ENCODE measurements around the gene CFAP74. TPM values are rescaled to one million over a fixed set of nuclear protein-coding genes. Genes with fewer than 3 reads are reported as not detected.

The CFAP74 gene
- total and polyA plus RNA-seq, 9 of the 15 experiments (the other 6 are each of a cell fraction or from before 2014, with no cell fraction given) = 0.03 to 0.15 (median 0.05) TPM; not detected in 6

DNA sequence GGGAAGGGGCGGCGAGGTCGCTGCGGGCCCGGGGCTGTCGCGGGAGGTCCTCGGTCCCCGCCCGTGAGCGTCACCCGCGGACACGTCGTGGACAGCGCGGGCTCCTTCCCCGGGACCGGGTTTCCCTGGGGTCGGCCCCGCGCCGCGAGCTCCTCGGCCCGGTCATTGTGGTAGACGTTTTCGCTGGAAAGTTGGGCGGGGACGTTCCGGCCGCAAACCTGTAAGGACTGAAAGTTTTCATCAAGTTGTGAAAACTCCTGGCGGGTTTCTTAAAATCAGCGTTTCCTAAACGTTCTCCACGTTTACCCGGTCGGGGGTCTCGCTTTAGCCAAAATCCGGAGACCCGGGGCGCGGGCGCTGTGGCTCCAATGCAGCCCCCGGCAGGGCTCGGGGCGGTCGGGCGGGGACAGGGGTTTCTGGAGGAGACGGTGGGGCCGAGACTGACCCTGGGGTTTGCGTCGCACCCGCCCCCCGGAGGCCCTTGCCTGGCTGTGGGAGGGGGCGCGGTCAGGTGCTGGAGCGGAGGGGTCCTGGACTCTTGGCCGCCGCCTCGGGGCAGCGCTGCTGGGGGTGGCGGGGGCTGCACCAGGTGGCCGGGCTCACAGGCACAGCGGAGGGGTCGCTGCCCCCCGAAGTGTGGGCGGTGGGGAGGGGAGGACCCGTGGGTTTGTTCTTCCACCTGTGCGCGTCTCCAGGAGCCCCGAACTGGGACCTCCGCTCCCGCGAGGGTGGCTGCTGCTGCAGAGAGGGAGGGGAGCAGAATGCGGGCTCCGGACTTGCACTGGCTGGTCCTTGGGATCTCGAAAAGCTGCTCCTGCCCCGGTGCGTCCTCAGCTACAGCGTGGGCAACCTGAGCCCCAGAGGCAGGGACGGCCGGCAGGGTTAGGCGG is 47.5 kb upstream of the CFAP74 start:
- H3K9ac ChIP-seq (ENCODE audit: insufficient read depth in 1 of 2, low read depth in 2 of 2, low read length in 2 of 2) = no peak overlapping the region
- peak; percentile 28 for TF ChIP-seq PCBP1 (IDR thresholded peaks at IDR 0.05; ENCODE audit: low read depth, low read length, poor library complexity, severe bottlenecking)
- TF ChIP-seq HMGXB4 (CRISPR knock-in tag; IDR thresholded peaks at IDR 0.05) = no peak
- no peak for TF ChIP-seq E2F1 (CRISPR knock-in tag; IDR thresholded peaks at IDR 0.05)
- TF ChIP-seq, protein P1, sequence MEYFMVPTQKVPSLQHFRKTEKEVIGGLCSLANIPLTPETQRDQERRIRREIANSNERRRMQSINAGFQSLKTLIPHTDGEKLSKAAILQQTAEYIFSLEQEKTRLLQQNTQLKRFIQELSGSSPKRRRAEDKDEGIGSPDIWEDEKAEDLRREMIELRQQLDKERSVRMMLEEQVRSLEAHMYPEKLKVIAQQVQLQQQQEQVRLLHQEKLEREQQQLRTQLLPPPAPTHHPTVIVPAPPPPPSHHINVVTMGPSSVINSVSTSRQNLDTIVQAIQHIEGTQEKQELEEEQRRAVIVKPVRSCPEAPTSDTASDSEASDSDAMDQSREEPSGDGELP (CRISPR knock-in tag; IDR thresholded peaks at IDR 0.05; ENCODE audit: borderline replicate concordance) = no peak
- TF ChIP-seq MED1 (CRISPR knock-in tag; IDR thresholded peaks at IDR 0.05; ENCODE audit: borderline replicate concordance) = no peak
- TF ChIP-seq MCM2 (IDR thresholded peaks at IDR 0.05; ENCODE audit: low read depth) = no peak
- TF ChIP-seq NONO (IDR thresholded peaks at IDR 0.05; ENCODE audit: low read depth in 2 of 2, low read length in 1 of 2) = no peak
- no peak for TF ChIP-seq STAT5B (CRISPR knock-in tag; IDR thresholded peaks at IDR 0.05)
- intact Hi-C loops (cut with micrococcal nuclease) = no loop called here
- in situ Hi-C loops (cut with MboI) = no loop called here
- H3K9me1 ChIP-seq (ENCODE audit: control insufficient read depth, insufficient read depth, low read length) = peaks cover 9% of the 10 kb centered on the region
- H3K36me3 ChIP-seq (ENCODE audit: control insufficient read depth, insufficient read depth, low read length) = no peaks in the 10 kb centered on the region
- ChIA-PET CTCF (ENCODE audit: low intra/inter-chr PET ratio) (no interaction called here), POLR2A (interaction anchor here (0.6 kb wide), 1 partner anchor 137 kb away, joined by 4 read pairs; no protein-coding TSS in a partner anchor)
- H4K20me1 ChIP-seq (replicated peaks; ENCODE audit: control insufficient read depth, insufficient read depth, low read length) = peaks cover 9% of the 10 kb centered on the region
- H3K79me2 ChIP-seq (ENCODE audit: control insufficient read depth, insufficient read depth, low read length) = no peaks in the 10 kb centered on the region
- ATAC-seq (no peak), DNase-seq (ENCODE audit: extremely low read depth in 1 of 4, low spot score in 3 of 4) (no peak), FAIRE-seq (no peak)
- H2AFZ ChIP-seq (ENCODE audit: low read depth, low read length) = no peak overlapping the region
- no peak overlapping the region for H3K27ac ChIP-seq (ENCODE audit: extremely low read depth, low read depth, low read length)
- no TSS peak for BruUV-seq (replicated peaks)
- H3K4me3 ChIP-seq = peak overlapping the region; percentile 19; the same call in 1 of the 2 replicates
- peaks cover 0 to 59% of the 10 kb centered on the region in 2 experiments; a peak in 2 of 5 replicates for H3K4me1 ChIP-seq (replicated peaks in 1 of 2; ENCODE audit: control insufficient read depth in 2 of 2, insufficient read depth in 2 of 2, low read length in 2 of 2)
- H3K27me3 ChIP-seq (ENCODE audit: control insufficient read depth in 2 of 2, insufficient read depth in 2 of 2, low read length in 2 of 2) = peaks cover 5 to 54% of the 10 kb centered on the region in 2 experiments; a peak in 3 of 5 replicates
- WGBS (ENCODE audit: insufficient coverage, low coverage, missing lambda C conversion rate) = 68% methylated on average over 62 of the region's 84 CpGs
- no peak overlapping the region for H3K4me2 ChIP-seq (ENCODE audit: insufficient read depth, low read length)
- H3K9me3 ChIP-seq (replicated peaks; ENCODE audit: control insufficient read depth, insufficient read depth, low read depth, low read length) = no peaks in the 10 kb centered on the region
